Caki2 (cell line): ENCODE results near the gene ZNF268. TPM values are rescaled to one million over a fixed set of nuclear protein-coding genes. Genes with fewer than 3 reads are reported as not detected.
"Not testable (repeated sequence)": the region's sequence is repeated elsewhere in the genome, so short reads cannot be mapped to it uniquely, and the experiment has no call there.

Source experiments
- DNase-seq: peaks from one replicate; pipeline ENCODE4 v3.0.0-alpha.2; 2015; ENCODE audit warnings: low read depth
- in situ Hi-C: cut with HindIII; loops from 2 replicates; pipeline ENCODE4 v1.10.0; 2016; ENCODE audit warnings: low sequenced_read_pairs, low pct_unique_long_range_greater_than_20kb, mixed read lengths
- total RNA-seq: library from RNA; depleted of rRNA; stranded (reverse); fragments of >200 nt; shearing (Covaris generic); gene quantifications from 2 replicates; pipeline ENCODE4 v1.2.3, GENCODE V29; 2014; ENCODE audit warnings: low replicate concordance

Gene ZNF268
- total RNA-seq, 1 experiment from 2014 or later = 17.1 TPM

GRCh38 chr12:133221241-133221640 is 39.9 kb downstream of the ZNF268 start:
- no peak for DNase-seq
- in situ Hi-C loops = no loop called here

GRCh38 chr12:133222211-133222610 is 40.9 kb downstream of the ZNF268 start:
- in situ Hi-C loops = no loop called here
- no peak for DNase-seq

- in situ Hi-C loops = no loop called here
- no peak for DNase-seq
Observed at GRCh38 chr12:133225527-133225926, 44.2 kb downstream of the ZNF268 start.

- no peak for DNase-seq
- in situ Hi-C loops = no loop called here
Observed at GRCh38 chr12:133226690-133227089, 45.4 kb downstream of the ZNF268 start.

GRCh38 chr12:133227281-133227852 is 46.1 kb downstream of the ZNF268 start:
- in situ Hi-C loops = no loop called here
- DNase-seq = no peak

GRCh38 chr12:133231001-133231400 is 49.7 kb downstream of the ZNF268 start:
- no peak for DNase-seq

GRCh38 chr12:133233006-133233405 is 51.7 kb downstream of the ZNF268 start:
- in situ Hi-C loops = no loop called here
- no peak for DNase-seq

More at GRCh38 chr12:133231001-133231400, 49.7 kb downstream of the ZNF268 start:
- in situ Hi-C loops = no loop called here

- in situ Hi-C loops = no loop called here
- DNase-seq = no peak
Observed at GRCh38 chr12:133233993-133234564, 52.8 kb downstream of the ZNF268 start.

- in situ Hi-C loops = no loop called here
- DNase-seq = no peak
Observed at GRCh38 chr12:133234971-133235370, 53.7 kb downstream of the ZNF268 start.

GRCh38 chr12:133235401-133236112 is 54.3 kb downstream of the ZNF268 start, which contains the start of gene ANHX:
TSS of gene ANHX (minus strand) at chr12:133235877. CDS start at chr12:133234356, 1,521 bp downstream.
- no peak for DNase-seq
- in situ Hi-C loops = no loop called here

- in situ Hi-C loops = no loop called here
- DNase-seq = no peak
Observed at GRCh38 chr12:133236144-133236543, 54.8 kb downstream of the ZNF268 start.

- in situ Hi-C loops = no loop called here
Observed at GRCh38 chr12:133236556-133236955, 55.3 kb downstream of the ZNF268 start.

GRCh38 chr12:133251732-133252131 is 70.4 kb downstream of the ZNF268 start:
- DNase-seq = no peak
- in situ Hi-C loops = no loop called here

More at GRCh38 chr12:133236556-133236955, 55.3 kb downstream of the ZNF268 start:
- DNase-seq = no peak

- in situ Hi-C loops, DNase-seq: not testable (repeated sequence)
Observed at GRCh38 chr12:133255833-133256232, 74.5 kb downstream of the ZNF268 start.

GRCh38 chr12:133256321-133256720 is 75.0 kb downstream of the ZNF268 start:
- no peak for DNase-seq

GRCh38 chr12:133264173-133264572 is 82.9 kb downstream of the ZNF268 start:
- DNase-seq = no peak
- in situ Hi-C loops = no loop called here

More at GRCh38 chr12:133256321-133256720, 75.0 kb downstream of the ZNF268 start:
- in situ Hi-C loops = no loop called here
